ENCODE results near the gene NSMCE1.

The NSMCE1 gene

GRCh38 chr16:27268376-27269299, at the start of gene NSMCE1:
Gene NSMCE1 (minus strand): TSS chr16:27268772. CDS start chr16:27257570, 11,202 bp downstream.
- H3K4me3 ChIP-seq (replicated peaks; ENCODE audit: low read depth, low read length), result peak within 1 kb of the TSS; percentile 73
- peak; percentile 89 for DNase-seq (ENCODE audit: extremely low read depth, low read depth)
- no peak for TF ChIP-seq CTCF (IDR thresholded peaks at IDR 0.05; ENCODE audit: low read depth, low read length, missing control alignments)

- no peak overlapping the region for H3K4me3 ChIP-seq (replicated peaks; ENCODE audit: low read depth, low read length)
- no peak for TF ChIP-seq CTCF (IDR thresholded peaks at IDR 0.05; ENCODE audit: low read depth, low read length, missing control alignments)
- DNase-seq (ENCODE audit: extremely low read depth, low read depth), result no peak
These were observed 49.3 kb upstream of the NSMCE1 start for GRCh38 chr16:27317738-27318391.

- DNase-seq (ENCODE audit: extremely low read depth, low read depth), result no peak
- TF ChIP-seq CTCF (IDR thresholded peaks at IDR 0.05; ENCODE audit: low read depth, low read length, missing control alignments), result no peak
- H3K4me3 ChIP-seq (replicated peaks; ENCODE audit: low read depth, low read length), result no peak overlapping the region
These were observed 48.7 kb upstream of the NSMCE1 start for GRCh38 chr16:27317320-27317719.

- no peak overlapping the region for H3K4me3 ChIP-seq (replicated peaks; ENCODE audit: low read depth, low read length)
These were observed 47.6 kb upstream of the NSMCE1 start for GRCh38 chr16:27316038-27316680.

GRCh38 chr16:27315333-27316037, 46.9 kb upstream of the NSMCE1 start:
- no peak for DNase-seq (ENCODE audit: extremely low read depth, low read depth)
- no peak for TF ChIP-seq CTCF (IDR thresholded peaks at IDR 0.05; ENCODE audit: low read depth, low read length, missing control alignments)
- peak overlapping the region; percentile 59 for H3K4me3 ChIP-seq (replicated peaks; ENCODE audit: low read depth, low read length)

More at GRCh38 chr16:27316038-27316680, 47.6 kb upstream of the NSMCE1 start:
- DNase-seq (ENCODE audit: extremely low read depth, low read depth), result no peak
- TF ChIP-seq CTCF (IDR thresholded peaks at IDR 0.05; ENCODE audit: low read depth, low read length, missing control alignments), result no peak

GRCh38 chr16:27314986-27315332, 46.4 kb upstream of the NSMCE1 start:
- DNase-seq (ENCODE audit: extremely low read depth, low read depth), result no peak
- TF ChIP-seq CTCF (IDR thresholded peaks at IDR 0.05; ENCODE audit: low read depth, low read length, missing control alignments), result no peak
- H3K4me3 ChIP-seq (replicated peaks; ENCODE audit: low read depth, low read length), result peak overlapping the region; percentile 59
